HepG2 (cell line): ENCODE results near the gene ORC1. TPM values are rescaled to one million over a fixed set of nuclear protein-coding genes. Genes with fewer than 3 reads are reported as not detected.

Source experiments
- ATF7 ChIP-seq, 2 experiments: fragments of 450-650 bp in 1 of 2; sonication (generic) in 1 of 2; formaldehyde crosslinking in 1 of 2; IDR thresholded peaks; 2 replicates each; pipeline versions ENCODE4 v1.4.0 to v1.6.1; 2016 to 2020; ENCODE audit warnings: antibody characterized with exemption in 1 of 2, mild to moderate bottlenecking in 1 of 2, missing genetic modification reagents in 1 of 2
- BRD4 ChIP-seq: sonication (generic); formaldehyde crosslinking; IDR thresholded peaks from 2 replicates; pipeline ENCODE4 v1.4.0; 2020; ENCODE audit warnings: missing genetic modification reagents
- ESRRA ChIP-seq: sonication (generic); formaldehyde crosslinking; IDR thresholded peaks from 2 replicates; pipeline ENCODE4 v1.5.1; 2020; ENCODE audit warnings: mild to moderate bottlenecking, low read depth, missing genetic modification reagents
- ETV5 ChIP-seq: IDR thresholded peaks from 2 replicates; pipeline ENCODE4 v1.6.1; 2018; ENCODE audit warnings: missing biosample characterization, missing genetic modification reagents, inconsistent platforms, borderline replicate concordance
- FOXJ3 ChIP-seq: sonication (generic); formaldehyde crosslinking; IDR thresholded peaks from 2 replicates; pipeline ENCODE4 v1.4.0; 2020; ENCODE audit warnings: missing genetic modification reagents, mild to moderate bottlenecking, borderline replicate concordance
- FOXM1 ChIP-seq: sonication (generic); formaldehyde crosslinking; IDR thresholded peaks from 2 replicates; pipeline ENCODE4 v1.5.0; 2020; ENCODE audit warnings: missing genetic modification reagents
- GPN1 ChIP-seq: sonication (generic); formaldehyde crosslinking; IDR thresholded peaks from 2 replicates; pipeline ENCODE4 v1.5.1; 2020; ENCODE audit warnings: missing genetic modification reagents, borderline replicate concordance
- KAT7 ChIP-seq: IDR thresholded peaks from 2 replicates; pipeline ENCODE4 v1.6.1; 2018; ENCODE audit warnings: borderline replicate concordance, missing compliant biosample characterization
- KDM1A ChIP-seq: IDR thresholded peaks from 2 replicates; pipeline ENCODE4 v1.6.1; 2016; ENCODE audit warnings: missing compliant biosample characterization
- MAFF ChIP-seq: IDR thresholded peaks from 2 replicates; pipeline ENCODE4 v1.6.1; 2011; ENCODE audit warnings: low read depth, low read length, improper control_type of control experiment
- MAZ ChIP-seq, 2 experiments: sonication (generic) in 1 of 2; formaldehyde crosslinking in 1 of 2; IDR thresholded peaks; 2 replicates each; pipeline versions ENCODE4 v1.5.0 to v1.6.1; 2012 to 2020; ENCODE audit warnings: low read depth in 2 of 2, mild to moderate bottlenecking in 2 of 2, borderline replicate concordance in 1 of 2, improper control_type of control experiment in 1 of 2, low read length in 1 of 2, missing genetic modification reagents in 1 of 2, moderate library complexity in 1 of 2
- MXD1 ChIP-seq: sonication (generic); formaldehyde crosslinking; IDR thresholded peaks from 2 replicates; pipeline ENCODE4 v1.4.0; 2020; ENCODE audit warnings: mild to moderate bottlenecking, missing genetic modification reagents
- PAXIP1 ChIP-seq: sonication (generic); formaldehyde crosslinking; conservative IDR thresholded peaks from 2 replicates; pipeline ENCODE4 v1.4.0; 2020; ENCODE audit warnings: mild to moderate bottlenecking, missing genetic modification reagents, moderate library complexity
- PCBP2 ChIP-seq: fragments of 200-400 bp; formaldehyde crosslinking; optimal IDR thresholded peaks from 2 replicates; pipeline ENCODE3; 2018; ENCODE audit warnings: low read length, low read depth; ENCODE audit not compliant: poor library complexity, severe bottlenecking
- POGZ ChIP-seq: sonication (generic); formaldehyde crosslinking; IDR thresholded peaks from 2 replicates; pipeline ENCODE4 v1.4.0; 2020; ENCODE audit warnings: mild to moderate bottlenecking, missing genetic modification reagents
- RNF2 ChIP-seq: fragments of 450-650 bp; conservative IDR thresholded peaks from 2 replicates; pipeline ENCODE4 v1.6.1; 2016; ENCODE audit warnings: low read depth
- SMAD3 ChIP-seq: sonication (generic); formaldehyde crosslinking; IDR thresholded peaks from 2 replicates; pipeline ENCODE4 v1.4.0; 2020; ENCODE audit warnings: missing genetic modification reagents
- SNAPC2 ChIP-seq: sonication (generic); formaldehyde crosslinking; IDR thresholded peaks from 2 replicates; pipeline ENCODE4 v1.8.1; 2022; ENCODE audit warnings: mild to moderate bottlenecking, missing genetic modification reagents
- SP1 ChIP-seq, 2 experiments: fragments of 450-650 bp in 1 of 2; sonication (generic) in 1 of 2; formaldehyde crosslinking in 1 of 2; IDR thresholded peaks; 2 replicates each; pipeline versions ENCODE4 v1.4.0 to v1.6.1; 2016 to 2020; ENCODE audit warnings: missing genetic modification reagents in 1 of 2
- WIZ ChIP-seq: sonication (generic); formaldehyde crosslinking; IDR thresholded peaks from 2 replicates; pipeline ENCODE4 v1.5.1; 2020; ENCODE audit warnings: mild to moderate bottlenecking, missing genetic modification reagents
- ZBTB38 ChIP-seq: sonication (generic); formaldehyde crosslinking; IDR thresholded peaks from 2 replicates; pipeline ENCODE4 v1.5.1; 2020; ENCODE audit warnings: mild to moderate bottlenecking, missing genetic modification reagents
- ZBTB8A ChIP-seq: sonication (generic); formaldehyde crosslinking; IDR thresholded peaks from 2 replicates; pipeline ENCODE4 v1.4.0; 2020; ENCODE audit warnings: mild to moderate bottlenecking, low read depth, missing genetic modification reagents, borderline replicate concordance
- ZNF124 ChIP-seq: sonication (generic); formaldehyde crosslinking; IDR thresholded peaks from 2 replicates; pipeline ENCODE4 v1.4.0; 2020; ENCODE audit warnings: missing genetic modification reagents
- ZNF138 ChIP-seq: sonication (generic); formaldehyde crosslinking; IDR thresholded peaks from 2 replicates; pipeline ENCODE4 v1.5.0; 2020; ENCODE audit warnings: mild to moderate bottlenecking, low read depth, missing genetic modification reagents
- ZNF18 ChIP-seq: sonication (generic); formaldehyde crosslinking; IDR thresholded peaks from 2 replicates; pipeline ENCODE4 v1.8.0; 2022; ENCODE audit warnings: mild to moderate bottlenecking, missing genetic modification reagents; ENCODE audit not compliant: insufficient replicate concordance
- ZNF296 ChIP-seq: sonication (generic); formaldehyde crosslinking; conservative IDR thresholded peaks from 2 replicates; pipeline ENCODE4 v1.5.0; 2020; ENCODE audit warnings: mild to moderate bottlenecking, missing genetic modification reagents
- polyA plus RNA-seq, 8 experiments: library from polyadenylated mRNA; depleted of rRNA in 3 of 8; stranded (reverse) in 7 of 8; unstranded in 1 of 8; fragments of >200 nt; fragmentation: Illumina TruSeq in 4 of 8; extraction: Trizol in 4 of 8; gene quantifications; 2 replicates each; pipeline versions ENCODE4 v1.2.1 to v1.2.3, GENCODE V29; 2011 to 2016; ENCODE audit warnings: low read depth in 4 of 8, missing spikeins in 1 of 8, mixed read lengths in 1 of 8; ENCODE audit not compliant: insufficient read depth in 1 of 8
- total RNA-seq, 5 experiments: library from RNA; depleted of rRNA; stranded (reverse); fragments of >200 nt; fragmentation: Illumina TruSeq; extraction: Trizol; gene quantifications; 2 replicates each; pipeline ENCODE4 v1.2.3, GENCODE V29; 2016; ENCODE audit warnings: low read depth in 1 of 5

ORC1 gene
- total and polyA plus RNA-seq, 2 of the 13 experiments (the other 11 are each of a cell fraction or from before 2014, with no cell fraction given), result 7.0 to 23.5 TPM

- no peak for TF ChIP-seq ZNF124 (CRISPR knock-in tag)
- no peak for TF ChIP-seq WIZ
- TF ChIP-seq PAXIP1 (CRISPR knock-in tag), result 0 out of 2 replicates have a peak, but pooled peaks have one; percentile 25
- no peak for TF ChIP-seq ETV5 (CRISPR knock-in tag)
- TF ChIP-seq MXD1, result no peak
- TF ChIP-seq ATF7 (IDR thresholded peaks at IDR 0.05), result no peak
- TF ChIP-seq ATF7 (CRISPR knock-in tag; IDR thresholded peaks at IDR 0.05), result no peak
- TF ChIP-seq POGZ (CRISPR knock-in tag), result no peak
- no peak for TF ChIP-seq ZNF138 (CRISPR knock-in tag)
- no peak for TF ChIP-seq ZNF296 (CRISPR knock-in tag)
- TF ChIP-seq FOXJ3 (CRISPR knock-in tag), result no peak
- TF ChIP-seq KAT7, result no peak
- peak; percentile 67 for TF ChIP-seq ZBTB38 (CRISPR knock-in tag)
- 0 out of 2 replicates have a peak, but pooled peaks have one; percentile 51 for TF ChIP-seq ESRRA
- TF ChIP-seq GPN1 (CRISPR knock-in tag), result no peak
- no peak for TF ChIP-seq ZBTB8A
- no peak for TF ChIP-seq SMAD3 (CRISPR knock-in tag)
- TF ChIP-seq MAFF, result no peak
- no peak for TF ChIP-seq SNAPC2 (CRISPR knock-in tag)
- TF ChIP-seq PCBP2, result no peak
- no peak for TF ChIP-seq RNF2
- TF ChIP-seq SP1 (IDR thresholded peaks at IDR 0.05), result no peak
- no peak for TF ChIP-seq SP1 (CRISPR knock-in tag; IDR thresholded peaks at IDR 0.05)
- TF ChIP-seq MAZ (IDR thresholded peaks at IDR 0.05; ENCODE audit: borderline replicate concordance, low read depth, low read length), result no peak
- no peak for TF ChIP-seq MAZ (CRISPR knock-in tag; IDR thresholded peaks at IDR 0.05; ENCODE audit: low read depth)
- no peak for TF ChIP-seq KDM1A (CRISPR knock-in tag)
- no peak for TF ChIP-seq ZNF18 (CRISPR knock-in tag)
- TF ChIP-seq FOXM1 (CRISPR knock-in tag), result no peak
- TF ChIP-seq BRD4 (CRISPR knock-in tag), result no peak
Measured at GRCh38 chr1:52355847-52356505, 48.2 kb downstream of the ORC1 start (continued).
